ENCODE results near the gene ACYP2.

GRCh38 chr2:54342603-54343002 is 227.2 kb downstream of the ACYP2 start:
- TF ChIP-seq CTCF (IDR thresholded peaks at IDR 0.05) (no peak), POLR2A (IDR thresholded peaks at IDR 0.05) (no peak)
